Subcutaneous adipose tissue (tissue), 4 donors: ENCODE data around the gene CTSD. TPM values are rescaled to one million over a fixed set of nuclear protein-coding genes. Genes with fewer than 3 reads are reported as not detected.

ENCODE experiments used
- CTCF ChIP-seq: fragments of 450-650 bp; IDR thresholded peaks from one replicate; pipeline ENCODE4 v1.5.1; 2016; ENCODE audit warnings: low read depth, mild to moderate bottlenecking, control low read depth, antibody characterized with exemption, moderate library complexity
- total RNA-seq, 4 donors: library from RNA; depleted of rRNA; stranded (reverse); fragments of >200 nt; gene quantifications; one replicate each; pipeline ENCODE4 v1.1.0, GENCODE V29; 2016

The CTSD gene
- total RNA-seq, 4 donors from 2014 or later: 387 to 1,776 (median 548) TPM

GRCh38 chr11:1797391-1798125 lies 33.8 kb upstream of the CTSD start:
- TF ChIP-seq CTCF: no peak

- no peak for TF ChIP-seq CTCF
Observed at GRCh38 chr11:1796413-1797011, 32.8 kb upstream of the CTSD start.

- TF ChIP-seq CTCF: no peak
Observed at GRCh38 chr11:1793081-1793480, 29.4 kb upstream of the CTSD start.

GRCh38 chr11:1792461-1792860 lies 28.7 kb upstream of the CTSD start:
- no peak for TF ChIP-seq CTCF

GRCh38 chr11:1791912-1792311 lies 28.2 kb upstream of the CTSD start:
- no peak for TF ChIP-seq CTCF

- TF ChIP-seq CTCF: no peak
Observed at GRCh38 chr11:1786466-1786865, 22.7 kb upstream of the CTSD start.

- TF ChIP-seq CTCF: no peak
Observed at GRCh38 chr11:1785749-1786413, 22.2 kb upstream of the CTSD start.
